Hepatocyte (in vitro differentiated cells): ENCODE results near the gene SYT9.

Experiments used
- EZH2phosphoT487 ChIP-seq: fragments of 200-600 bp; sonication (generic); IDR thresholded peaks from one replicate; pipeline ENCODE4 v1.6.1; 2018; ENCODE audit warnings: antibody characterized with exemption, mild to moderate bottlenecking, low read depth, moderate library complexity; ENCODE audit not compliant: unreplicated experiment, severe bottlenecking
- TF ChIP-seq, protein P1 (sequence below): fragments of 200-600 bp; sonication (generic); IDR thresholded peaks from 2 replicates; pipeline ENCODE4 v1.5.1; 2016; ENCODE audit warnings: antibody characterized with exemption, mild to moderate bottlenecking; ENCODE audit not compliant: poor library complexity

DNA sequence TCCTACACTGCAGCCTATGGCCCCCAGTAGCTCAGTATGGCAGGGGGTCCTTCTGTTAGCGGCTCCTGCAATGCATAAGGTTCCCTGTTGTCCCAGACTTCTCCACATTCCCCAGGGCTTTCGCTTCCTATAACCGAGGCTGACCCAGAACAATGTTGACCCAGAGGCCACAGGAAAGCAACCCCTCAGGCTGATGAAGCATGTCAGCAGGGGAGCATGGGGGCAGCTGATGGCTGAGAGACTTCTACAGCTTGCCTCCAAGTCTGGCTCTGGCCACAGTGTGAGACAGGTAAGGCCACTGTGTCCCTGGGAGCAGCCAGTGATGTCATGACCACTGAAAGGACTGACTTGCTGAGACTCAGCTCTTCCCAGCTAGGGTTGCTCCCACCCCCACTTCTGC lies 249.5 kb downstream of the SYT9 start:
- TF ChIP-seq, protein P1, sequence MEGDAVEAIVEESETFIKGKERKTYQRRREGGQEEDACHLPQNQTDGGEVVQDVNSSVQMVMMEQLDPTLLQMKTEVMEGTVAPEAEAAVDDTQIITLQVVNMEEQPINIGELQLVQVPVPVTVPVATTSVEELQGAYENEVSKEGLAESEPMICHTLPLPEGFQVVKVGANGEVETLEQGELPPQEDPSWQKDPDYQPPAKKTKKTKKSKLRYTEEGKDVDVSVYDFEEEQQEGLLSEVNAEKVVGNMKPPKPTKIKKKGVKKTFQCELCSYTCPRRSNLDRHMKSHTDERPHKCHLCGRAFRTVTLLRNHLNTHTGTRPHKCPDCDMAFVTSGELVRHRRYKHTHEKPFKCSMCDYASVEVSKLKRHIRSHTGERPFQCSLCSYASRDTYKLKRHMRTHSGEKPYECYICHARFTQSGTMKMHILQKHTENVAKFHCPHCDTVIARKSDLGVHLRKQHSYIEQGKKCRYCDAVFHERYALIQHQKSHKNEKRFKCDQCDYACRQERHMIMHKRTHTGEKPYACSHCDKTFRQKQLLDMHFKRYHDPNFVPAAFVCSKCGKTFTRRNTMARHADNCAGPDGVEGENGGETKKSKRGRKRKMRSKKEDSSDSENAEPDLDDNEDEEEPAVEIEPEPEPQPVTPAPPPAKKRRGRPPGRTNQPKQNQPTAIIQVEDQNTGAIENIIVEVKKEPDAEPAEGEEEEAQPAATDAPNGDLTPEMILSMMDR = no peak
- no peak for TF ChIP-seq EZH2phosphoT487
